Measurements from ENCODE around the gene ENKUR.

DNA sequence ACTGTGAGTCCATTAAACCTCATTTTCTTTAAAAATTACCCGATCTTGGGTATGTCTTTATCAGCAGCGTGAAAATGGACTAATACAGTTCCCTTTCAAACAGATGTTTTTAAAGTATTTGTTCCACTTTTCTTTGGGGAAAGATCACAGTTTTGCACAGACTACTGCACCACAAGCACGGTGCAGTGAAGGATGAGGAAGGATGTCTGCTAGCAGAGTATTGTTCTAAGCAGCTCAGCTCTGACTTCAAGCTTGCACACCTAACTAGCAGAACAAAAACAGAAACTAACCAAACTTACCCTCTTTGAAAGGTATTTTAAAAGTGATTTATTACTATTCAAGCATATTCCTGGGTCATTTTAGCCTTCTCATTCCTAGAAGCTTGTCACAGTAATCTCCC is 20.4 kb upstream of the ENKUR start:
- TF ChIP-seq CTCF (IDR thresholded peaks at IDR 0.05; ENCODE audit: borderline replicate concordance, extremely low read depth, low read length, poor library complexity, severe bottlenecking) (no peak), EZH2 (IDR thresholded peaks at IDR 0.05; ENCODE audit: borderline replicate concordance, low read depth, low read length, severe bottlenecking) (no peak)

Measured in DND-41 (cell line).